HCT116 (cell line): Measurements from ENCODE around the gene VANGL1. TPM values are rescaled to one million over a fixed set of nuclear protein-coding genes. Genes with fewer than 3 reads are reported as not detected.

Experiments
- ATAC-seq: fragments of 200-7000 bp; cut with Tn5 transposase; 2 replicates; pipeline ENCODE4 v1.9.1; 2020; ENCODE audit warnings: mild to moderate bottlenecking, moderate library complexity
- BruUV-seq: library from RNA; stranded (reverse); fragments of 400-500 nt; replicated peaks from 2 replicates; lab custom pipeline; 2021; lab: Mats Ljungman, UMichigan
- CTCF ChIA-PET: fragments of 300-600 bp; sonication (Branson Sonifier 250); formaldehyde crosslinking; loops from one replicate; lab custom pipeline; 2021; ENCODE audit warnings: antibody characterized with exemption; lab: Charles Lee
- POLR2A ChIA-PET: fragments of 300-600, 350-600 bp; sonication (Branson Sonifier 250); formaldehyde crosslinking; loops from one replicate; lab custom pipeline; 2021; ENCODE audit warnings: antibody characterized with exemption; lab: Charles Lee
- RAD21 ChIA-PET, 2 experiments: fragments of 300-600 bp; sonication (Branson Sonifier 250); formaldehyde crosslinking; loops; one replicate each; lab custom pipeline; 2023; ENCODE audit warnings: low total read pairs in 2 of 2; ENCODE audit not compliant: uncharacterized antibody in 2 of 2, unreplicated experiment in 2 of 2, low non-redundant PET in 1 of 2; lab: Charles Lee
- DNase-seq: peaks from one replicate; pipeline ENCODE4 v3.0.0-alpha.2; 2010; ENCODE audit warnings: low read depth, low spot score
- H2AFZ ChIP-seq: fragments of 200-600 bp; shearing (Covaris generic), sonication (generic); 2 replicates; pipeline ENCODE4 v1.6.1; 2017; ENCODE audit warnings: low read depth, mixed run types, mixed read lengths, antibody characterized with exemption, low read length; ENCODE audit not compliant: poor library complexity, severe bottlenecking
- H3K27ac ChIP-seq: 2 replicates; pipeline ENCODE4 v1.5.1; 2012; ENCODE audit warnings: low read depth, low read length
- H3K27me3 ChIP-seq: fragments of 200-600 bp; sonication (generic); 2 replicates; pipeline ENCODE4 v1.6.1; 2016; ENCODE audit warnings: mixed run types, low read length, mixed read lengths; ENCODE audit not compliant: insufficient read depth
- H3K36me3 ChIP-seq, 2 experiments: fragments of 200-500 bp in 1 of 2; fragments of 200-600 bp in 1 of 2; sonication (Bioruptor generic) in 1 of 2; sonication (generic) in 1 of 2; 2 replicates each; pipeline versions ENCODE4 v1.5.1 to v1.6.1; 2014 to 2016; ENCODE audit warnings: low read length in 2 of 2, inconsistent platforms in 1 of 2, mixed read lengths in 1 of 2, mixed run types in 1 of 2; ENCODE audit not compliant: insufficient read depth in 2 of 2, control insufficient read depth in 1 of 2
- H3K4me1 ChIP-seq, 2 experiments: fragments of 200-600 bp in 1 of 2; sonication (generic) in 1 of 2; 2 replicates each; pipeline versions ENCODE4 v1.5.1 to v1.6.1; 2012 to 2017; ENCODE audit warnings: low read length in 2 of 2, inconsistent platforms in 1 of 2, mild to moderate bottlenecking in 1 of 2, mixed read lengths in 1 of 2, mixed run types in 1 of 2, moderate library complexity in 1 of 2; ENCODE audit not compliant: insufficient read depth in 2 of 2, control insufficient read depth in 1 of 2
- H3K4me2 ChIP-seq: fragments of 200-600 bp; sonication (generic); 2 replicates; pipeline ENCODE4 v1.6.1; 2017; ENCODE audit warnings: mixed run types, low read length, mixed read lengths
- H3K4me3 ChIP-seq, 2 experiments: fragments of 200-600 bp in 1 of 2; sonication (generic) in 1 of 2; replicated peaks in 1 of 2; 2 replicates each; pipeline ENCODE4 v1.5.1; 2011 to 2016; ENCODE audit warnings: low read length in 2 of 2, control low read depth in 1 of 2, low read depth in 1 of 2, mild to moderate bottlenecking in 1 of 2, mixed read lengths in 1 of 2, mixed run types in 1 of 2
- H3K79me2 ChIP-seq: fragments of 200-600 bp; sonication (generic); 2 replicates; pipeline ENCODE4 v1.6.1; 2017; ENCODE audit warnings: mild to moderate bottlenecking, mixed run types, low read length, moderate library complexity, mixed read lengths; ENCODE audit not compliant: insufficient read depth
- H3K9ac ChIP-seq: fragments of 200-600 bp; sonication (generic); 2 replicates; pipeline ENCODE4 v1.6.1; 2016; ENCODE audit warnings: low read length, mixed read lengths
- H3K9me2 ChIP-seq: fragments of 200-600 bp; sonication (generic), shearing (Covaris generic); 2 replicates; pipeline ENCODE4 v1.6.1; 2017; ENCODE audit warnings: mixed run types, mild to moderate bottlenecking, moderate library complexity; ENCODE audit not compliant: insufficient read depth
- H3K9me3 ChIP-seq, 2 experiments: fragments of 200-500 bp in 1 of 2; fragments of 200-600 bp in 1 of 2; sonication (Bioruptor generic) in 1 of 2; sonication (generic) in 1 of 2; 2 replicates each; pipeline ENCODE4 v1.6.1; 2014 to 2017; ENCODE audit warnings: low read length in 2 of 2, mixed read lengths in 2 of 2, inconsistent platforms in 1 of 2, low read depth in 1 of 2, mild to moderate bottlenecking in 1 of 2, mixed run types in 1 of 2, moderate library complexity in 1 of 2; ENCODE audit not compliant: control insufficient read depth in 1 of 2, insufficient read depth in 1 of 2
- H4K20me1 ChIP-seq: fragments of 200-600 bp; sonication (generic), shearing (Covaris generic); 2 replicates; pipeline ENCODE4 v1.6.1; 2017; ENCODE audit warnings: mixed run types, mild to moderate bottlenecking, moderate library complexity; ENCODE audit not compliant: insufficient read depth
- CEBPB ChIP-seq: IDR thresholded peaks from 2 replicates; pipeline ENCODE4 v1.6.1; 2012; ENCODE audit warnings: low read depth
- ELF1 ChIP-seq: IDR thresholded peaks from 2 replicates; pipeline ENCODE4 v1.6.1; 2012; ENCODE audit warnings: low read depth, borderline replicate concordance
- EZH2 ChIP-seq: fragments of 200-600 bp; sonication (generic); IDR thresholded peaks from 2 replicates; pipeline ENCODE4 v1.6.1; 2017; ENCODE audit warnings: antibody characterized with exemption, mixed run types
- SP1 ChIP-seq: IDR thresholded peaks from 2 replicates; pipeline ENCODE4 v1.6.1; 2012; ENCODE audit warnings: low read depth
- YY1 ChIP-seq: IDR thresholded peaks from 2 replicates; pipeline ENCODE4 v1.6.1; 2011; ENCODE audit warnings: low read length, low read depth, moderate library complexity, mild to moderate bottlenecking; ENCODE audit not compliant: insufficient replicate concordance; ENCODE audit errors: extremely low read depth
- ZFX ChIP-seq: fragments of 450-650 bp; IDR thresholded peaks from 2 replicates; pipeline ENCODE4 v1.6.1; 2017
- intact Hi-C: fragments of 100-400 bp; cut with micrococcal nuclease; formaldehyde crosslinking; loops from 2 replicates; pipeline ENCODE4 v1.10.0; 2022
- total RNA-seq: library from RNA; stranded (reverse); gene quantifications from one replicate; pipeline ENCODE4 v1.2.1, GENCODE V29; 2021; ENCODE audit not compliant: unreplicated experiment
- TF ChIP-seq, protein P1 (sequence below), 3 experiments: fragments of 200-600 bp in 1 of 3; sonication (generic) in 1 of 3; IDR thresholded peaks in 2 of 3; conservative IDR thresholded peaks in 1 of 3; 2 replicates each; pipeline ENCODE4 v1.5.1; 2012 to 2017; ENCODE audit warnings: low read depth in 2 of 3, low read length in 2 of 3, antibody characterized with exemption in 1 of 3, borderline replicate concordance in 1 of 3, control low read depth in 1 of 3, mild to moderate bottlenecking in 1 of 3, mixed read lengths in 1 of 3, mixed run types in 1 of 3, moderate library complexity in 1 of 3; ENCODE audit not compliant: insufficient read depth in 1 of 3
- TF ChIP-seq, protein P2 (sequence below): IDR thresholded peaks from 2 replicates; pipeline ENCODE4 v1.6.1; 2012

VANGL1 gene
- total RNA-seq, 1 experiment from 2014 or later, result 23.5 TPM

DNA sequence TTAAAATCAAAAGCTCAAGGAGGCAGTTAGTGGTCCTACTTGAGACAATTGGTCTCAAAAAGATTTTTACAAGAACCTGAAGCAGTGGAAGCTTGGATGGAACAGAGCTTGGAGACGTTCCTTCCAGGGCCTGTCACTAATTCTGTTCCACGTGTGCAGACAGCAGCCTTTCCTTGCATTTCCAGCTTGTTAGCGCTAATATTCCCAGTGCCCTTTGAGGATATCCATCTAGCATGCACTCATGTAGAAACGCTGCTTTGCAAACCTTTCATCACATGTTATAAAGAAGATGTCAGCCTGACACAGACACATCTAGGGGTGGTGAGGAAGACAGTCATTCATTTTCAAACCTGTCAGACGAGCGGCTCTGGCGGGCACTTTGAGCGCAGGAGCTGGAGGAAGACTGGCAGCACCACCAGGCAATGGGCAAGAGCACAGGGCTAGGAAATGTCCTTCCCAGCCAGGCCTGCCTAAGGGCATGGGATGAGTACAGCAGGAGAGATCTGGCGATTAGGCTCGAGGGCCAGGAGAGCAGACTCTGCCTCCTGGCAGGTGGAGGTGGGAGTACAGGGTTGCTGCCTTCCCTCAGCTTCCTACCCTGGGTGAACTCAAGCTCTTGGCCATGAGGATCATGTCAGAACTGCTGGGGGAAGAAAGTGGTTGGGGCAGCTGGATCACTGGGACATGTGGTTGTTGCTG is 71.3 kb downstream of the VANGL1 start:
- peaks cover 7 to 15% of the 10 kb centered on the region in 2 experiments; a peak in 2 of 4 replicates for H3K4me1 ChIP-seq
- CTCF ChIA-PET, result interaction anchor here (1.5 kb wide), 1 partner anchor 52 kb away, joined by 5 read pairs; no protein-coding TSS in a partner anchor

More for the DNA sequence above, 71.3 kb downstream of the VANGL1 start:
- intact Hi-C loops, result no loop called here
- no peak overlapping the region for H3K9ac ChIP-seq
- no peak for TF ChIP-seq EZH2
- TF ChIP-seq ELF1, result no peak
- TF ChIP-seq, protein P1, sequence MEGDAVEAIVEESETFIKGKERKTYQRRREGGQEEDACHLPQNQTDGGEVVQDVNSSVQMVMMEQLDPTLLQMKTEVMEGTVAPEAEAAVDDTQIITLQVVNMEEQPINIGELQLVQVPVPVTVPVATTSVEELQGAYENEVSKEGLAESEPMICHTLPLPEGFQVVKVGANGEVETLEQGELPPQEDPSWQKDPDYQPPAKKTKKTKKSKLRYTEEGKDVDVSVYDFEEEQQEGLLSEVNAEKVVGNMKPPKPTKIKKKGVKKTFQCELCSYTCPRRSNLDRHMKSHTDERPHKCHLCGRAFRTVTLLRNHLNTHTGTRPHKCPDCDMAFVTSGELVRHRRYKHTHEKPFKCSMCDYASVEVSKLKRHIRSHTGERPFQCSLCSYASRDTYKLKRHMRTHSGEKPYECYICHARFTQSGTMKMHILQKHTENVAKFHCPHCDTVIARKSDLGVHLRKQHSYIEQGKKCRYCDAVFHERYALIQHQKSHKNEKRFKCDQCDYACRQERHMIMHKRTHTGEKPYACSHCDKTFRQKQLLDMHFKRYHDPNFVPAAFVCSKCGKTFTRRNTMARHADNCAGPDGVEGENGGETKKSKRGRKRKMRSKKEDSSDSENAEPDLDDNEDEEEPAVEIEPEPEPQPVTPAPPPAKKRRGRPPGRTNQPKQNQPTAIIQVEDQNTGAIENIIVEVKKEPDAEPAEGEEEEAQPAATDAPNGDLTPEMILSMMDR (IDR thresholded peaks at IDR 0.05 in 2 of 3, conservative IDR thresholded peaks at IDR 0.05 in 1 of 3; ENCODE audit: borderline replicate concordance in 1 of 3, insufficient read depth in 1 of 3, low read depth in 2 of 3, low read length in 2 of 3), result no peak
- no peak for TF ChIP-seq CEBPB
- no peak for TF ChIP-seq ZFX
- TF ChIP-seq, protein P2, sequence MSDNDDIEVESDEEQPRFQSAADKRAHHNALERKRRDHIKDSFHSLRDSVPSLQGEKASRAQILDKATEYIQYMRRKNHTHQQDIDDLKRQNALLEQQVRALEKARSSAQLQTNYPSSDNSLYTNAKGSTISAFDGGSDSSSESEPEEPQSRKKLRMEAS, result no peak
- TF ChIP-seq SP1, result no peak
- TF ChIP-seq YY1, result no peak
- H2AFZ ChIP-seq, result no peak overlapping the region
- BruUV-seq, result no TSS peak
- H3K4me3 ChIP-seq, result no peak overlapping the region
- DNase-seq (no peak), ATAC-seq (peak; percentile 50)
- H3K9me2 ChIP-seq, result no peaks in the 10 kb centered on the region
- no peaks in the 10 kb centered on the region for H3K79me2 ChIP-seq
- H3K27me3 ChIP-seq, result no peaks in the 10 kb centered on the region; the same call in 1 of the 2 replicates
- ChIA-PET RAD21 (no interaction called here), POLR2A (no interaction called here)
- no peaks in the 10 kb centered on the region for H4K20me1 ChIP-seq
- no peaks in the 10 kb centered on the region for H3K9me3 ChIP-seq
- H3K4me2 ChIP-seq, result no peak overlapping the region
- no peaks in the 10 kb centered on the region for H3K36me3 ChIP-seq
- H3K27ac ChIP-seq, result no peak overlapping the region
